Smooth muscle cell (in vitro differentiated cells): ENCODE measurements around the gene IPP. TPM values are rescaled to one million over a fixed set of nuclear protein-coding genes. Genes with fewer than 3 reads are reported as not detected.

Source experiments
- DNase-seq: peaks from one replicate; lab custom pipeline; 2025; ENCODE audit not compliant: unreplicated experiment; lab: John Stamatoyannopoulos, UW
- H2AFZ ChIP-seq: fragments of 200-600 bp; sonication (generic); 2 replicates; pipeline ENCODE4 v1.6.0; 2016; ENCODE audit warnings: antibody characterized with exemption, low read depth, mild to moderate bottlenecking
- H3F3A ChIP-seq: fragments of 200-600 bp; sonication (generic); 2 replicates; pipeline ENCODE4 v1.6.0; 2017; ENCODE audit warnings: antibody characterized with exemption, low read depth
- H3K27ac ChIP-seq: fragments of 200-600 bp; sonication (generic); 2 replicates; pipeline ENCODE4 v1.5.1; 2016; ENCODE audit warnings: low read depth, mild to moderate bottlenecking
- H3K27me3 ChIP-seq: fragments of 200-600 bp; sonication (generic); 2 replicates; pipeline ENCODE4 v1.6.1; 2016; ENCODE audit warnings: low read depth, mild to moderate bottlenecking
- H3K36me3 ChIP-seq: fragments of 200-600 bp; sonication (generic); 2 replicates; pipeline ENCODE4 v1.5.1; 2016; ENCODE audit warnings: low read depth
- H3K4me1 ChIP-seq: fragments of 200-600 bp; sonication (generic); 2 replicates; pipeline ENCODE4 v1.5.1; 2016; ENCODE audit warnings: low read depth
- H3K4me2 ChIP-seq: fragments of 200-600 bp; sonication (generic); 2 replicates; pipeline ENCODE4 v1.6.0; 2016; ENCODE audit warnings: mild to moderate bottlenecking
- H3K4me3 ChIP-seq: fragments of 200-600 bp; sonication (generic); 2 replicates; pipeline ENCODE4 v1.5.1; 2016; ENCODE audit warnings: mild to moderate bottlenecking
- H3K79me2 ChIP-seq: fragments of 200-600 bp; sonication (generic); 2 replicates; pipeline ENCODE4 v1.6.0; 2016; ENCODE audit warnings: low read depth, mild to moderate bottlenecking
- H3K9ac ChIP-seq: fragments of 200-600 bp; sonication (generic); 2 replicates; pipeline ENCODE4 v1.6.0; 2016; ENCODE audit warnings: low read depth
- H3K9me3 ChIP-seq: fragments of 200-600 bp; sonication (generic); replicated peaks from 2 replicates; pipeline ENCODE4 v1.5.1; 2016; ENCODE audit warnings: low read depth
- H4K20me1 ChIP-seq: fragments of 200-600 bp; sonication (generic); 2 replicates; pipeline ENCODE4 v1.6.0; 2016; ENCODE audit warnings: low read depth
- WGBS: methylation state at CpG from one replicate; pipeline ENCODE4 v1.1.7; 2016; ENCODE audit warnings: low lambda C conversion rate; 5-methylcytosine and 5-hydroxymethylcytosine counted together
- polyA plus RNA-seq: library from polyadenylated mRNA; unstranded; fragments of >200 nt; fragmentation: Nextera tagmentation; extraction: Ambion mirVana; gene quantifications from 2 replicates; pipeline ENCODE4 v1.2.1, GENCODE V29; 2016
- total RNA-seq: library from RNA; depleted of rRNA; stranded (reverse); fragments of >200 nt; gene quantifications from 2 replicates; pipeline ENCODE4 v1.2.3, GENCODE V29; 2014
- TF ChIP-seq, protein P1 (sequence below): fragments of 200-600 bp; sonication (generic); IDR thresholded peaks from 2 replicates; pipeline ENCODE4 v1.5.1; 2017; ENCODE audit warnings: borderline replicate concordance, mild to moderate bottlenecking, antibody characterized with exemption; ENCODE audit not compliant: insufficient read depth, poor library complexity, severe bottlenecking

IPP gene
- total and polyA plus RNA-seq, 2 experiments from 2014 or later, result 9.9 to 14.8 TPM

DNA sequence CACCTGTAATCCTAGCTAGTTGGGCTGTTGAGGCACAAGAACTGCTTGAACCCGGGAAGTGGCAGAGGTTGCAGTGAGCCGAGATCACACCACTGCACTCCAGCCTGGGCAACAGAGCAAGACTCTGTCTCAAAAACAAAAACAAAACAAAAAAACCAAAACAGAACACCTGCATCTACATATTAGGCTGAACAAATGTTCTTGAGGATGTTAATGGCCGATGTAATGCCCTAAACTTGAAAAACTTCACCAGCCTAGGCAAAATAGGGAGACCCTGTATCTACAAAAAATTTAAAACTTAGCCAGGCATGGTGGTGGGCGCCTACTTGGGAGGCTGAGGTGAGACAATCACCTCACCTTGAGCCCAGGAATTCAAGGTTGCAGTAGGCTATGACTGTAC is 81.9 kb downstream of the IPP start:
- TF ChIP-seq, protein P1, sequence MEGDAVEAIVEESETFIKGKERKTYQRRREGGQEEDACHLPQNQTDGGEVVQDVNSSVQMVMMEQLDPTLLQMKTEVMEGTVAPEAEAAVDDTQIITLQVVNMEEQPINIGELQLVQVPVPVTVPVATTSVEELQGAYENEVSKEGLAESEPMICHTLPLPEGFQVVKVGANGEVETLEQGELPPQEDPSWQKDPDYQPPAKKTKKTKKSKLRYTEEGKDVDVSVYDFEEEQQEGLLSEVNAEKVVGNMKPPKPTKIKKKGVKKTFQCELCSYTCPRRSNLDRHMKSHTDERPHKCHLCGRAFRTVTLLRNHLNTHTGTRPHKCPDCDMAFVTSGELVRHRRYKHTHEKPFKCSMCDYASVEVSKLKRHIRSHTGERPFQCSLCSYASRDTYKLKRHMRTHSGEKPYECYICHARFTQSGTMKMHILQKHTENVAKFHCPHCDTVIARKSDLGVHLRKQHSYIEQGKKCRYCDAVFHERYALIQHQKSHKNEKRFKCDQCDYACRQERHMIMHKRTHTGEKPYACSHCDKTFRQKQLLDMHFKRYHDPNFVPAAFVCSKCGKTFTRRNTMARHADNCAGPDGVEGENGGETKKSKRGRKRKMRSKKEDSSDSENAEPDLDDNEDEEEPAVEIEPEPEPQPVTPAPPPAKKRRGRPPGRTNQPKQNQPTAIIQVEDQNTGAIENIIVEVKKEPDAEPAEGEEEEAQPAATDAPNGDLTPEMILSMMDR, result no peak
- H4K20me1 ChIP-seq, result peaks cover 99% of the 10 kb centered on the region
- no peaks in the 10 kb centered on the region for H3K27me3 ChIP-seq
- no peaks in the 10 kb centered on the region for H3F3A ChIP-seq
- H3K9me3 ChIP-seq, result no peaks in the 10 kb centered on the region
- H3K4me1 ChIP-seq, result no peaks in the 10 kb centered on the region
- no peak overlapping the region for H3K4me3 ChIP-seq
- no peak for DNase-seq
- H2AFZ ChIP-seq, result no peak overlapping the region
- no peaks in the 10 kb centered on the region for H3K36me3 ChIP-seq
- H3K27ac ChIP-seq, result no peak overlapping the region
- no peak overlapping the region for H3K4me2 ChIP-seq
- WGBS, result 98% methylated on average over 4 of the region's 4 CpGs
- H3K79me2 ChIP-seq, result peaks cover 98% of the 10 kb centered on the region
- no peak overlapping the region for H3K9ac ChIP-seq

DNA sequence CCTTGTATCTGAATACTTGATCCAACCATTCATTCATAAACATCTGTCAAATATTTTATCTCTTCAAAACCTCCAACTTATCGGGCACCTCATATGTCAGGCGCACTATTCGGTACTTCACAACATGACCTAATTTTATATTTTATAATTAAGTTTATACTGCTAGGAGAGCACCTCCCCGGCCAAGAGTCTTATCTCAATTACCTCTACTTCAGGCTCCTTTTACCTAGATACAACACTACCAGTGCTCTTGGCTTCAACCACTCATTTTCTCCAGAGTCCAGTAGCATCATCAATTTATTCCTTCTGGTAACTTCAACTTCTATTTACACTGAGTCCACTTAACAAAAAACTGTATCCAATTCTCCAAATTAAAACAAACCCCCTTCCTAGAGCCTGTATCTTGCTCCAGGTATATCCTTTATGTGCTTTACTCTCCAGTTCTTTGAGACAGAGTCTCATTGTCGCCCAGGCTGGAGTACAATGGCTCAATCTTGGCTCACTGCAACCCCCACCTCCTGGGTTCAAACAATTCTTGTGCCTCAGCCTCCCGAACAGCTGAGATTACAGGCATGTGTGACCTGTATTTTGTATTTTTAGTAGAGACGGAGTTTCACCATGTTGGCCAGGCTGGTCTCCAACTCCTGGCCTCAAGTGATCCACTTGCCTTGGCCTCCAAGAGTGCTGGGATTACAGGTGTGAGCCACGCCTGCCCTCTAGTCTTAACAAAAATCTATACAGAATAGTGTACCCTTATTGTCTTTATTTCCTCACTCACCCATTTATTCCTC is 82.9 kb downstream of the IPP start:
- Histone ChIP-seq H3K9me3 (no peaks in the 10 kb centered on the region), H3K36me3 (no peaks in the 10 kb centered on the region), H3K27me3 (no peaks in the 10 kb centered on the region), H3K4me3 (no peak overlapping the region), H3K27ac (no peak overlapping the region), H4K20me1 (peaks cover 99% of the 10 kb centered on the region), H3K4me2 (no peak overlapping the region), H3K4me1 (no peaks in the 10 kb centered on the region), H3F3A (no peaks in the 10 kb centered on the region), H3K79me2 (peaks cover 98% of the 10 kb centered on the region), H2AFZ (no peak overlapping the region), H3K9ac (no peak overlapping the region)
- WGBS, result 91% methylated on average over 8 of the region's 8 CpGs
- no peak for DNase-seq
- TF ChIP-seq, protein P1, result no peak

DNA sequence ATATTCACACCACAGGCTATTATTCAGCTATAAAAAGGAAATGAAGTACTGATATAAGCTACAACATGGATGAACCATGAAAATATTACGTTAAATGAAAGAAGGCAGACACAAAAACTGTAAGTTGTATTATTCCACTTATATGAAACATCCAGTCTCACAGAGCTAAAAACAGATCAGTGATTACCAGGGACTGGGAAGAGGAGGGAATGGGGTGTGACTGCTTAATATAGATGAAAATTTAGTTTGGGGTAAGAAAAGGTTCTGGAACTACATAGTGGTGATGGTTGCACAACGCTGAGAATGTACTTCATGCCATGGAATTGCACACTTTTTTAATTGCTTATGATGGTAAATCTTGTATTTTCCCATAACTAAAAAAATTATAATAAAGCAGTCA is 83.6 kb downstream of the IPP start:
- H3K4me3 ChIP-seq, result no peak overlapping the region
- WGBS, result 95% methylated on average over 2 of the region's 2 CpGs
- no peaks in the 10 kb centered on the region for H3F3A ChIP-seq
- H3K4me1 ChIP-seq, result no peaks in the 10 kb centered on the region
- no peak overlapping the region for H3K4me2 ChIP-seq
- H3K27ac ChIP-seq, result no peak overlapping the region
- H3K9me3 ChIP-seq, result no peaks in the 10 kb centered on the region
- H3K79me2 ChIP-seq, result peaks cover 98% of the 10 kb centered on the region
- no peak overlapping the region for H2AFZ ChIP-seq
- TF ChIP-seq, protein P1, result no peak
- DNase-seq, result no peak
- no peaks in the 10 kb centered on the region for H3K36me3 ChIP-seq
- peaks cover 99% of the 10 kb centered on the region for H4K20me1 ChIP-seq
- H3K9ac ChIP-seq, result no peak overlapping the region
- H3K27me3 ChIP-seq, result no peaks in the 10 kb centered on the region

DNA sequence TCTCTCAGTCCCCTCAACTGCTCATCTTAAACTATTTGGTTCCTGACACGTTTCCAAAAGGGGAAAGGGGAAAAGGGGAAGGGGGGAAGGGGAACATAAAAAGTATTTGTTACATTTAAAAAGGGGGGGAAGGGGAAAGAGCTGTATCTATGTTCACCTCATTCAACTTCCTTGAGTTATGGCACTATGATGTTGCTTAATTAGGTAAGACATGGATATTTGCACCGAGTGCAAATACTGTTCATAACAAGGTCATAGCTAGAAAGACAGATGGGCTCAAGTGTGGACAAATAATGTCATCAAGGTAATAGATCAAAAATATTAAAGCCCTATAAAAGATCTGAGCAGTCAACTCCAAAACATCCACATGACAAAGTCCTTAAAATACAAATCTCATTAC is 90.1 kb downstream of the IPP start:
- Histone ChIP-seq H3K9me3 (no peaks in the 10 kb centered on the region), H3K4me2 (no peak overlapping the region), H3K27me3 (no peaks in the 10 kb centered on the region), H4K20me1 (peaks cover 81% of the 10 kb centered on the region), H3K27ac (no peak overlapping the region), H3K9ac (no peak overlapping the region), H3K79me2 (peaks cover 69% of the 10 kb centered on the region), H3F3A (no peaks in the 10 kb centered on the region), H3K4me1 (no peaks in the 10 kb centered on the region), H3K4me3 (no peak overlapping the region), H3K36me3 (peaks cover 22% of the 10 kb centered on the region), H2AFZ (no peak overlapping the region)
- TF ChIP-seq, protein P1, result no peak
- DNase-seq, result no peak
- WGBS, result 94% methylated on average over 1 of the region's 2 CpGs
